Endodermal cell (in vitro differentiated cells): ENCODE measurements around the gene EFNB3. TPM values are rescaled to one million over a fixed set of nuclear protein-coding genes. Genes with fewer than 3 reads are reported as not detected.

Source experiments
- DNase-seq: peaks from one replicate; pipeline ENCODE4 v3.0.0-alpha.2; 2017
- H3K27ac ChIP-seq: 2 replicates; pipeline ENCODE4 v1.5.1; 2013; ENCODE audit warnings: mild to moderate bottlenecking, low read depth, low read length, moderate library complexity
- H3K27me3 ChIP-seq: 2 replicates; pipeline ENCODE4 v1.6.1; 2013; ENCODE audit warnings: mild to moderate bottlenecking, low read length, moderate library complexity; ENCODE audit not compliant: insufficient read depth, control insufficient read depth, poor library complexity, severe bottlenecking
- H3K36me3 ChIP-seq: 2 replicates; pipeline ENCODE4 v1.7.0; 2013; ENCODE audit warnings: mild to moderate bottlenecking, low read length, moderate library complexity; ENCODE audit not compliant: control insufficient read depth, insufficient read depth
- H3K4me1 ChIP-seq: one replicate; pipeline ENCODE4 v1.7.0; 2013; ENCODE audit warnings: low read length; ENCODE audit not compliant: control insufficient read depth, insufficient read depth
- H3K4me3 ChIP-seq: 2 replicates; pipeline ENCODE4 v1.5.1; 2013; ENCODE audit warnings: mild to moderate bottlenecking, low read length, moderate library complexity
- H3K9ac ChIP-seq: 2 replicates; pipeline ENCODE4 v1.6.1; 2013; ENCODE audit warnings: mild to moderate bottlenecking, low read length, moderate library complexity; ENCODE audit not compliant: poor library complexity, severe bottlenecking; ENCODE audit errors: extremely low read depth
- H3K9me3 ChIP-seq: 2 replicates; pipeline ENCODE4 v1.6.1; 2013; ENCODE audit warnings: mild to moderate bottlenecking, low read length, moderate library complexity; ENCODE audit not compliant: control insufficient read depth
- H3K27ac Mint-ChIP-seq: 2 replicates; pipeline ENCODE4 v1.8.0; 2020; ENCODE audit warnings: mixed read lengths
- H3K27me3 Mint-ChIP-seq: 2 replicates; pipeline ENCODE4 v1.8.0; 2021; ENCODE audit warnings: mild to moderate bottlenecking, mixed read lengths; ENCODE audit not compliant: insufficient read depth
- H3K36me3 Mint-ChIP-seq: 2 replicates; pipeline ENCODE4 v1.8.0; 2020; ENCODE audit warnings: low read depth, mixed read lengths
- H3K4me1 Mint-ChIP-seq: 2 replicates; pipeline ENCODE4 v1.8.0; 2020; ENCODE audit warnings: mixed read lengths
- H3K4me3 Mint-ChIP-seq: 2 replicates; pipeline ENCODE4 v1.8.0; 2020; ENCODE audit warnings: mild to moderate bottlenecking, moderate library complexity, mixed read lengths
- H3K9me3 Mint-ChIP-seq: 2 replicates; pipeline ENCODE4 v1.8.0; 2020; ENCODE audit warnings: mild to moderate bottlenecking, mixed read lengths
- WGBS, 2 experiments: methylation state at CpG; one replicate each; pipeline versions ENCODE4 v1.1.5 to v1.1.7; 2013; ENCODE audit warnings: missing lambda C conversion rate in 2 of 2, mixed read lengths in 1 of 2; ENCODE audit not compliant: insufficient coverage in 1 of 2, insufficient read length in 1 of 2; 5-methylcytosine and 5-hydroxymethylcytosine counted together
- total RNA-seq, 2 donors: library from RNA; stranded (reverse); fragmentation: NEBNext Ultra II Directional in 1 of 2; extraction: Animal tissue kit (Norgen Biotek cat#: 25700) in 1 of 2; gene quantifications; 2 replicates in 1 of 2; 3 replicates in 1 of 2; pipeline ENCODE4 v1.2.1, GENCODE V29; 2021
- TF ChIP-seq, protein P1 (sequence below): fragments of 200-600 bp; sonication (generic); conservative IDR thresholded peaks from 2 replicates; pipeline ENCODE4 v1.5.0; 2021; ENCODE audit warnings: antibody characterized with exemption, mild to moderate bottlenecking

The EFNB3 gene
- total RNA-seq, 2 donors from 2014 or later = 12.8 to 15.0 TPM

GRCh38 chr17:7695586-7695985, 9.4 kb upstream of the EFNB3 start:
- Histone ChIP-seq H3K27ac (no peak overlapping the region), H3K27me3 (no peaks in the 10 kb centered on the region), H3K4me1 (no peaks in the 10 kb centered on the region), H3K4me3 (no peak overlapping the region), H3K9ac (no peak overlapping the region), H3K9me3 (no peaks in the 10 kb centered on the region), H3K36me3 (peaks cover 8% of the 10 kb centered on the region)
- TF ChIP-seq, protein P1, sequence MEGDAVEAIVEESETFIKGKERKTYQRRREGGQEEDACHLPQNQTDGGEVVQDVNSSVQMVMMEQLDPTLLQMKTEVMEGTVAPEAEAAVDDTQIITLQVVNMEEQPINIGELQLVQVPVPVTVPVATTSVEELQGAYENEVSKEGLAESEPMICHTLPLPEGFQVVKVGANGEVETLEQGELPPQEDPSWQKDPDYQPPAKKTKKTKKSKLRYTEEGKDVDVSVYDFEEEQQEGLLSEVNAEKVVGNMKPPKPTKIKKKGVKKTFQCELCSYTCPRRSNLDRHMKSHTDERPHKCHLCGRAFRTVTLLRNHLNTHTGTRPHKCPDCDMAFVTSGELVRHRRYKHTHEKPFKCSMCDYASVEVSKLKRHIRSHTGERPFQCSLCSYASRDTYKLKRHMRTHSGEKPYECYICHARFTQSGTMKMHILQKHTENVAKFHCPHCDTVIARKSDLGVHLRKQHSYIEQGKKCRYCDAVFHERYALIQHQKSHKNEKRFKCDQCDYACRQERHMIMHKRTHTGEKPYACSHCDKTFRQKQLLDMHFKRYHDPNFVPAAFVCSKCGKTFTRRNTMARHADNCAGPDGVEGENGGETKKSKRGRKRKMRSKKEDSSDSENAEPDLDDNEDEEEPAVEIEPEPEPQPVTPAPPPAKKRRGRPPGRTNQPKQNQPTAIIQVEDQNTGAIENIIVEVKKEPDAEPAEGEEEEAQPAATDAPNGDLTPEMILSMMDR = no peak
- H3K4me3 Mint-ChIP-seq = no peak overlapping the region
- no peaks in the 10 kb centered on the region for H3K4me1 Mint-ChIP-seq
- WGBS, 2 experiments = 95 to 98% methylated on average over 10 of the region's 10 CpGs
- H3K27ac Mint-ChIP-seq = peak overlapping the region; percentile 31
- H3K36me3 Mint-ChIP-seq = peaks cover 46% of the 10 kb centered on the region
- H3K9me3 Mint-ChIP-seq = no peaks in the 10 kb centered on the region
- no peaks in the 10 kb centered on the region for H3K27me3 Mint-ChIP-seq
- DNase-seq = no peak

GRCh38 chr17:7697828-7698588, 7.0 kb upstream of the EFNB3 start:
- Mint-ChIP-seq H3K36me3 (peaks cover 44% of the 10 kb centered on the region), H3K27ac (no peak overlapping the region), H3K27me3 (no peaks in the 10 kb centered on the region), H3K4me1 (no peaks in the 10 kb centered on the region), H3K4me3 (no peak overlapping the region), H3K9me3 (no peaks in the 10 kb centered on the region)
- no peak for DNase-seq
- Histone ChIP-seq H3K36me3 (peaks cover 11% of the 10 kb centered on the region), H3K27ac (no peak overlapping the region), H3K27me3 (no peaks in the 10 kb centered on the region), H3K9ac (no peak overlapping the region), H3K4me1 (no peaks in the 10 kb centered on the region), H3K4me3 (no peak overlapping the region), H3K9me3 (no peaks in the 10 kb centered on the region)
- TF ChIP-seq, protein P1 = no peak
- 96% methylated on average over 2 to 4 of the region's 4 CpGs for WGBS, 2 experiments

GRCh38 chr17:7700510-7700909, 4.5 kb upstream of the EFNB3 start:
- WGBS, 2 experiments = 93 to 94% methylated on average over 4 to 7 of the region's 7 CpGs
- no peaks in the 10 kb centered on the region for H3K9me3 ChIP-seq
- H3K27me3 ChIP-seq = no peaks in the 10 kb centered on the region
- TF ChIP-seq, protein P1 = no peak
- H3K4me1 Mint-ChIP-seq = peaks cover 11% of the 10 kb centered on the region
- H3K36me3 Mint-ChIP-seq = peaks cover 28% of the 10 kb centered on the region
- no peak overlapping the region for H3K27ac Mint-ChIP-seq
- peaks cover 9% of the 10 kb centered on the region for H3K27me3 Mint-ChIP-seq
- no peak overlapping the region for H3K4me3 Mint-ChIP-seq
- no peak overlapping the region for H3K27ac ChIP-seq
- no peak overlapping the region for H3K4me3 ChIP-seq
- no peak for DNase-seq
- H3K9me3 Mint-ChIP-seq = no peaks in the 10 kb centered on the region
- H3K36me3 ChIP-seq = peaks cover 11% of the 10 kb centered on the region
- no peak overlapping the region for H3K9ac ChIP-seq
- H3K4me1 ChIP-seq = no peaks in the 10 kb centered on the region
